HG02840 (cell line): ENCODE data around the gene TMEM207.

Experiments used
- ATAC-seq: cut with Tn5 transposase; IDR thresholded peaks from one replicate; pipeline ENCODE4 v1.9.1; 2021; ENCODE audit warnings: mild to moderate bottlenecking, moderate library complexity, moderate number of reproducible peaks; ENCODE audit not compliant: unreplicated experiment, low FRiP score

The TMEM207 gene

DNA sequence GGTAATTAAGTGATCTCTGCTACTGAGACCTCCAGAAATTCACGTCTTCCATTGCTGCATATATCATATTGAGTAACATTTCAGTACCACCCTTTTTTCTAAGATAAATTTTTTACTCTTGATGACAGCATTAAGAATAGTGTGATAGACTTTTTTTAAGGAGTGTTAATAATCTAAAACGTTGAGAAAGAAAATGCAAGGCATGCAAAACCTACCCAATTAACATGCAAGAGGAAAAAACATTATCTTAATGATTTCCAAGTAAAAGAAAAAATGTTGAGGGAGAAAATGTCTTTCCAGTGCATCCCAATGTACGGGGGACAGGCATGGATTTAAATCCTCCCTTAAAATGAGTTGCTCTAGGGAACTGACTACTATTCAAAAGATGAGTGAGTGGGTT, 61.0 kb downstream of the TMEM207 start:
- ATAC-seq, result no peak

DNA sequence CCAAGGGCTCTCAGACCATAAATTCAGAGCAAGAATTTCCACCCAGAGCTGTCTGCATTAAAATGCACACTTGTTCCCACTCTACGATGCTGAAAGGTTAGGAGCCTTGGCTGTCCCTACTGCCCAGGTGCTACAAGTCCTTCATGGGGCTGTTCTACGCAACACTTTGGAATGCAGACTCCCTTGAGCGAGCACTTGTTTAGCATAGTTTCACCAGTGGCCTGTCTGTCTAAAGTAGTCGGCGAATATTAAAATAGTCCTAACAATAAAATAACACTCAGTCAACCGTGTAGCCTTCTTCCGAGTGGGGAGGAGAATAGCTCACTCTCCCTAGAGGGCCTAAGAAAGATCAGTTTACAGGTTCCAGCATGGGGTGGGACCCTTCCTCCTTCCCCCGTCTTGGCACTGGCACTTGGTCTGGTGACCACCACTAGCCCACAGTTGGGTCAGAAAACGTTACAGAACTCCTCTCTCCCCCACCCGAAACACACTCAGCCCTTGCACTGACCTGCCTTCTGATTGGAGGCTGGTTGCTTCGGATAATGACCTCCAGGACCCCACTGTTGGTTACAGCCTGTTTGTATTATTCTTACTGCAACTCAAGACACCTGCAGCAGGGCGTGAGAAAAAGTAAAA, 62.0 kb downstream of the TMEM207 start, which contains the start of gene CLDN16:
Gene CLDN16, plus strand, starts transcription at position 586 of the 636 bp plus-strand sequence. CDS start 167 bp downstream, outside the sequence.
- ATAC-seq, result no peak

DNA sequence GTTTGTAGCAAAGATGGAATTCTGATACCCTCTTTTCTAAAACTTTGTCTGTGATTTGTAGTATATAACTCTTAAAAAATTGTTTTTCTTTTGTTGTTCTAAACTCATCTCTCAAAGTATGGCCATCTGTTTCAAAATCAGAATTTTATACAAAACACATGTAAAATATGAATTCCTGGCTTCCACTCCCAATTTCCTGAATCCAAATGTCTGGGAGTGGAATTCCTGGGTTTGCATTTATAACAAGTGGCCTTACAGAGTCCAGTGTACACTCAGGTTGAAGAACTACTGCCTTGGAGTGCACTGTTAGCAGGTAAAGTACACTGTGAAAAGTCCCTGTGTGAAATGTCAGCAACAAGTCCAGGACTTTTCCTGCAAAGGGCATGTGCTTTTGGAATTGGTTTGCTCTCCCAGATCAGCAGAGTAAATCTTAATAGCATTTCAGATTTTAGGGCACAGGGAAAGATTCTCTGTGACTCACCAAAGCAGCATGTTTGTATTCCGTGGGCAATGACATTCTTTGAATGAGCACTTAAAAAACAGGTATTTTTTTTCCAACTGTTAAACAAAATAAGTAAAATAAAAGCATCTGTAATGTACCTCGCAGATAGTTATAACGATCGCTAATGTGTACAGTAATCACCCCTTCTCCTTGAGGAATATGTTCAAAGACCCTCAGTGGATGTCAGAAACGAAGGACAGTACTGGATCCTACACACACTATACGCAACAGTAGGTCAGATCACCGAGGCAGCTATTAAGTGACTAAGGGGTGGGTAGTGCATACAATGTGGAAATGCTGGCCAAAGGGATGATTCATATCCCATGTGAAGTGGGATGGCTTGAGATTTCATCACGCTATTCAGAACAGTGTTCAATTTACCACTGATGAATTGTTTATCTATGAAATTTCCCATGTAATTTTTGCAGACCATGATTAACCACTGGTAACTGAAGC, 63.7 kb downstream of the TMEM207 start:
- ATAC-seq, result no peak

DNA sequence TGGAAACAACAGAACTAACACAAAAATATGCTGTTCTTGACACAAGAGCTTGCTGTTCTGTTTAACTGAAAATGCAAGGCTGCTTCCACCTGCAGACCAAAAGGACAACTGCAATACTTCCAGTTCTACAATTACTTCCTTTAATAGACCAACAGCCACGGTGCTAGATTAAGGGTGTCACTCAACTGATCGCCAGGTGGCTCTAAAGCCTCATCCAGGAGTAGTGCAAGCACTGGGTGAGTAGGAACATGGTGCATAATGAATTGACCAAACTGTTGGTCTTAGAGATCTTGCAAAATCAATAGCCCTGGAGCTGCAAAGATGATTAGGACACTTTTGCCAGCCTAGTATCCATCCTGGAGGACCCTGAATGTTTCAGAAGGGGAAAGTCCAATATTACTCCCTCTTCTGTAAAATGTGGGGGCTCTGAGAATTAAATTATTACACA, 65.4 kb downstream of the TMEM207 start:
- ATAC-seq, result no peak

DNA sequence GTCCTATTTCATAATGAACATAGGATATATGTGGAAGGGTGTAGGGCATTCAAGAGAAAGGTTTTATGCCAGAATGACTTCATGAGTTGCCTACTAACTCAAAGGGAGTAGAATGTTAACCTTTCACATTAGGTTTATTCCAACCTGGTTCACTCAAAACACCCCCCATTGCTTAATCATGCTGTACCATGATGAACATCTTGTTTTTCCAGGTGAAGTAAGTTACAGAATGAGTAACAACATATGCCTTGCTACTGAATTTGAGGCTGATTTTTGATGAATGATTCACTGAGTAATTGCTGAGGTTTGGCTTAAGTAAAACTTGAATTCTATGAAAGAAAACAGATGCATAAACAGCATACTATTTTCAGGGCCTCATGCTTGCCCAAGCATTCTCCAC, 67.6 kb downstream of the TMEM207 start:
- no peak for ATAC-seq

DNA sequence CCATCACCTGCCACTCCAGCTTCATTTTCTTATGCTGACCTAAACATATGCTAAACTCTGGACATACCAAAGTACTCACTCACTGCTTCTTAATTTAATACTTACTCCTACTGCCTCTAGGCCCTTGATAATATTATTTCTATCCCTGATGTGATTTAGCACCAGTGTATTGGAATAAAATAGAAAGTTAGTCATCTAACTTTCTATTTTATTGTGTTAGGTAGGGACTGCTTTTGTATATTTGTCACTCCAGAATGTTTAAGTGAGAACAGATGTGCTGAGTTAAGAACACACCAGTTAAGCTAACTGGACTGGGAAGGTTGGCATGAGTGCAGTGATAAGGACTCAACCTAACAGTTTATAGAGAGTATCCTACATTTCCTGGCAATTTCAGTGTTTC, 68.3 kb downstream of the TMEM207 start:
- no peak for ATAC-seq

DNA sequence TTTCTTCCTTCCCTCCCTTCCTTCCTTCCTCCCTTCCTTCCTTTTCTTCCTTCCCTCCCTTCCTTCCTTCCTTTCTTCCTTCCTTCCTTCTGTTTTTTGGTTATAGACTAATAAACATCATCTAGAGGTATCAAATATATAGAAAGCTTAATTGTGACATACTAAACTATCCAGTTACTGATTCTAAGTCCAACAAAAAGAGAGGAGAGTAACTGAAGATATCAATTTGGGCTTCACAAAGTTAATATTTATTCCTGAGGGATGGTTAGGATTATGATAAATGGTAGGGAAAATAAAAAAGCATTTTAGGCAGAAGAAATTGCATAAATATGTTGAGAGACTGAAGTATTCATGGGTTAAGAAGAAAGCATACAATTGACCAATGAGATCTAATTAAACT, 69.5 kb downstream of the TMEM207 start:
- ATAC-seq, result no peak
